Upper lobe of left lung (tissue), 6 donors: ENCODE measurements around the gene IST1. TPM values are rescaled to one million over a fixed set of nuclear protein-coding genes. Genes with fewer than 3 reads are reported as not detected.
"Not testable (repeated sequence)": the region's sequence is repeated elsewhere in the genome, so short reads cannot be mapped to it uniquely, and the experiment has no call there.

ENCODE experiments used
- ATAC-seq, 2 donors: fragments of 200-7000 bp; cut with Tn5 transposase; one replicate each; pipeline ENCODE4 v1.9.1; 2022; ENCODE audit warnings: mild to moderate bottlenecking in 2 of 2, moderate library complexity in 2 of 2; ENCODE audit not compliant: low FRiP score in 2 of 2
- DNase-seq, 2 donors: peaks; one replicate each; pipeline ENCODE4 v3.0.0-alpha.2; 2019 to 2020
- H3K27ac ChIP-seq, 4 donors: fragments of 200-600 bp; sonication (generic); one replicate each; pipeline ENCODE4 v1.5.1; 2016 to 2019
- H3K27me3 ChIP-seq, 4 donors: fragments of 200-600 bp; sonication (generic); one replicate each; pipeline ENCODE4 v1.5.1; 2017 to 2019
- H3K36me3 ChIP-seq, 4 donors: fragments of 200-600 bp; sonication (generic); one replicate each; pipeline ENCODE4 v1.5.1; 2016 to 2019
- H3K4me1 ChIP-seq, 4 donors: fragments of 200-600 bp; sonication (generic); one replicate each; pipeline ENCODE4 v1.5.1; 2018 to 2019
- H3K4me3 ChIP-seq, 4 donors: fragments of 200-600 bp; sonication (generic); one replicate each; pipeline ENCODE4 v1.5.1; 2017 to 2019; ENCODE audit warnings: mild to moderate bottlenecking in 2 of 4, moderate library complexity in 1 of 4
- H3K9me3 ChIP-seq, 4 donors: fragments of 200-600 bp; sonication (generic); one replicate each; pipeline ENCODE4 v1.5.1; 2018 to 2019
- EP300 ChIP-seq, 4 donors: sonication (generic); formaldehyde crosslinking; IDR thresholded peaks; one replicate each; pipeline ENCODE4 v1.5.1; 2017; ENCODE audit warnings: antibody characterized with exemption in 4 of 4, control low read depth in 2 of 4
- POLR2A ChIP-seq, 4 donors: fragments of 450-650 bp; IDR thresholded peaks; one replicate each; pipeline ENCODE4 v1.5.1; 2016 to 2017; ENCODE audit warnings: antibody characterized with exemption in 4 of 4, mild to moderate bottlenecking in 2 of 4
- POLR2AphosphoS5 ChIP-seq, 2 donors: sonication (generic); formaldehyde crosslinking; IDR thresholded peaks; one replicate each; pipeline ENCODE4 v1.5.1; 2017; ENCODE audit warnings: antibody characterized with exemption in 2 of 2
- WGBS, 2 donors: methylation state at CpG; one replicate each; pipeline ENCODE4 v1.1.5; 2017 to 2018; 5-methylcytosine and 5-hydroxymethylcytosine counted together
- total RNA-seq, 6 donors: library from RNA; depleted of rRNA in 4 of 6; stranded (reverse); fragments of >200 nt in 4 of 6; gene quantifications; one replicate each; pipeline versions ENCODE4 v1.1.0 to v1.2.1, GENCODE V29; 2016 to 2021
- TF ChIP-seq, protein P1 (sequence below), 6 experiments: fragments of 450-650 bp in 4 of 6; fragments of 200-600 bp in 2 of 6; sonication (generic) in 2 of 6; IDR thresholded peaks; one replicate each; pipeline ENCODE4 v1.5.1; 2016 to 2019; ENCODE audit warnings: antibody characterized with exemption in 6 of 6
- donor health status: DM: no; HTN: no; CAD: no; lungs with moderate emphysema.
- donor health status: DM: no; HTN: yes; CAD: no; lungs with severe emphysema.

Gene IST1
- total RNA-seq, 6 donors from 2014 or later = 164 to 224 (median 176) TPM

DNA sequence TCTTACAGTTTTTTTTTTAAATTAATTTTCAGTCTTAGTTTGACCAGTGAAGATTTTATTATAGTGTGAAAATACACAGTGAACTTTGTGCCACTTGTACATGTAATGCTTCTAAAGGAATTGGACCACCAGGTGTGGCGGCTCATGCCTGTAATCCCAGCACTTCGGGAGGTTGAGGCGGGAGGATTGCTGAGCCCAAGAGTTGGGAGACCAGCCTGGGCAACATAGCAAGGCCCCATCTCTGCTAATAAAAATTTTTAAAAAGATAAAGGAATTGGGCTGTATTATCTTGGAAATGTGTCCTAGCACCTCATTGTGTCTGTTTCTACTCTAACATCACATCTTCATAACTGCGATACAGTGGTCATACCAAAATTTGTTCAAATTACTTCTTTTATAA, 3.8 kb downstream of the IST1 start:
- 93 to 96% methylated on average over 4 of the region's 4 CpGs for WGBS, 2 donors

DNA sequence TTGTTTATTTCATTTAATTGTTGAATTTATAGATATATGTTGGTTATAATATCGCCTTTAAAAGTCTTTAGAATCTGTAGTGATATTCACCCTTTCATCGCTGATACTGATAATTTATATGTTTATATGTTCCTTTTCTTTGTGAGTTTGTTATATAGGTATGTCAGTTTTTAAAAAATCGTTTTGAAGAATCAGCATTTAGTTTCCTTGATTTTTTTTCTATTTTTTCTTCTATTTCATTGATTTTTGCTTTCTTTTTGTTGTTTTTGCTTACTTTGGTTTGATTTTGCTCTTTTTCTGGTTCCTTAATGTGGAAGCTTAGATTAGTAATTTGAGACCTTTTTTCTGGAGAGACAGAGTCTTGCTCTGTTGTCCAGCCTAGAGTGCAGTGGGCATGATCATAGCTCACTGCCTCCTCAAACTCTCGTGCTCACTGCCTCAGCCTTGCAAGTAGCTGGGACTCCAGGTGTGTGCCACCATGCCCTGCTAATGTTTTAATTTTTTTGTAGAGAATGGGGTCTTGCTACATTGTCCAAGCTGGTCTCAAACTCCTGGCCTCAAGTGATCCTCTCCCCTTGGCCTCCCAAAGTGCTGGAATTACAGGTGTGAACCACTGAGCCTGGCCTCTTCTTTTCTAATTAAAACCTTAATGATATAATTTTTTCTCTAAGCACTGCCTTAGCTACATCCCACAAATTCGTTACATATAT, 7.5 kb downstream of the IST1 start:
- Histone ChIP-seq H3K27ac (no peak overlapping the region), H3K36me3 (no peaks in the 10 kb centered on the region), H3K9me3 (no peaks in the 10 kb centered on the region), H3K4me3 (no peak overlapping the region), H3K4me1 (peaks cover 24 to 62% (median 47%) of the 10 kb centered on the region in 4 donors), H3K27me3 (no peaks in the 10 kb centered on the region)
- DNase-seq (no peak), ATAC-seq (no peak)
- TF ChIP-seq, protein P1, sequence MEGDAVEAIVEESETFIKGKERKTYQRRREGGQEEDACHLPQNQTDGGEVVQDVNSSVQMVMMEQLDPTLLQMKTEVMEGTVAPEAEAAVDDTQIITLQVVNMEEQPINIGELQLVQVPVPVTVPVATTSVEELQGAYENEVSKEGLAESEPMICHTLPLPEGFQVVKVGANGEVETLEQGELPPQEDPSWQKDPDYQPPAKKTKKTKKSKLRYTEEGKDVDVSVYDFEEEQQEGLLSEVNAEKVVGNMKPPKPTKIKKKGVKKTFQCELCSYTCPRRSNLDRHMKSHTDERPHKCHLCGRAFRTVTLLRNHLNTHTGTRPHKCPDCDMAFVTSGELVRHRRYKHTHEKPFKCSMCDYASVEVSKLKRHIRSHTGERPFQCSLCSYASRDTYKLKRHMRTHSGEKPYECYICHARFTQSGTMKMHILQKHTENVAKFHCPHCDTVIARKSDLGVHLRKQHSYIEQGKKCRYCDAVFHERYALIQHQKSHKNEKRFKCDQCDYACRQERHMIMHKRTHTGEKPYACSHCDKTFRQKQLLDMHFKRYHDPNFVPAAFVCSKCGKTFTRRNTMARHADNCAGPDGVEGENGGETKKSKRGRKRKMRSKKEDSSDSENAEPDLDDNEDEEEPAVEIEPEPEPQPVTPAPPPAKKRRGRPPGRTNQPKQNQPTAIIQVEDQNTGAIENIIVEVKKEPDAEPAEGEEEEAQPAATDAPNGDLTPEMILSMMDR (IDR thresholded peaks at IDR 0.05) = no peak
- TF ChIP-seq POLR2AphosphoS5 (IDR thresholded peaks at IDR 0.05) = no peak
- 90% methylated on average over 5 of the region's 5 CpGs for WGBS, 2 donors

More for the DNA sequence above, 3.8 kb downstream of the IST1 start:
- TF ChIP-seq, protein P1 (IDR thresholded peaks at IDR 0.05) = no peak
- TF ChIP-seq POLR2A (IDR thresholded peaks at IDR 0.05) = no peak
- TF ChIP-seq EP300 (IDR thresholded peaks at IDR 0.05) = no peak
- TF ChIP-seq POLR2AphosphoS5 (IDR thresholded peaks at IDR 0.05) = no peak
- H3K4me1 ChIP-seq = peaks cover 39 to 64% (median 51%) of the 10 kb centered on the region in 4 donors
- no peak overlapping the region for H3K27ac ChIP-seq
- DNase-seq = no peak
- no peak for ATAC-seq
- H3K9me3 ChIP-seq = no peaks in the 10 kb centered on the region
- no peaks in the 10 kb centered on the region for H3K27me3 ChIP-seq
- H3K4me3 ChIP-seq = no peak overlapping the region
- H3K36me3 ChIP-seq = no peaks in the 10 kb centered on the region

DNA sequence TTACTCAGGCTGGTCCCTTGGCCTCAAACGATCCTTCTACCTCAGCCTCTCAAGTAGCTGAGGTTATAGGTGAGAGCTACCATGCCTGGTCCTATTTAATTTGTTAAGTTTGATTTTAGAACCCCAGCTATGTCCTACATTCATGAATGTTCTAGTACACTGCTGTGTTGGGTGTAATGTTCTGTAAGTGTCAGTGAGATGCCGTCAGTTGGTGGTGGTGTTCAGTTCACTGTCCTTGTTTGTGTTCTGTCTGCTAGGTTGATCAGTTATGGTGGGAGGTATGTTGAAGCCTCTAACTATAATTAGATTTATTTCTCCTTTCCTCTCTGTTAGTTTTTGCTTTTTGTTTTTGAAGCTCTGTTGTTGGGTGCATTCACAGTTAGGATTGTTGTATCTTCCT, 8.3 kb downstream of the IST1 start:
- Histone ChIP-seq H3K27ac (no peak overlapping the region), H3K27me3 (no peaks in the 10 kb centered on the region), H3K4me1 (peaks cover 16 to 57% (median 42%) of the 10 kb centered on the region in 4 donors), H3K4me3 (no peak overlapping the region), H3K9me3 (no peaks in the 10 kb centered on the region), H3K36me3 (no peaks in the 10 kb centered on the region)
- ATAC-seq (peak in 1 of 2 donors; percentile 34), DNase-seq (no peak)
- TF ChIP-seq, protein P1 (IDR thresholded peaks at IDR 0.05) = no peak
- no peak for TF ChIP-seq POLR2AphosphoS5 (IDR thresholded peaks at IDR 0.05)
- WGBS, 2 donors = 79 to 89% methylated on average over 2 of the region's 2 CpGs

DNA sequence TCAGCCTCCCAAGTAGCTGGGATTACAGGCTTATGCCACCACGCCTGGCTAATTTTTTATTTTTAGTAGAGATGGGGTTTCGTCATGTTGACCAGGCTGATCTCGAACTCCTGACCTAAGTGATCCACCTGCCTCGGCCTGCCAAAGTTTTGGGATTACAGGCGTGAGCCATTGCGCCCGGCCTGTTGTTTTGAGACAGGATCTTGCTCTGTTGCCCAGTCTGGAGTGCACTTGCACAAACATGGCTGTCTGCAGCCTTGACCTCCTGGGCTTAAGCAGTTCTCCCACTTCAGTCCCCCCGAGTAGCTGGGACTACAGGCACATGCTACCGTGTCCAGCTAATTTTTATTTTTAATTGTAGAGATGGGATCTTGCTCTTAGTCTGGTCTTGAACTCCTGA, 8.9 kb downstream of the IST1 start:
- peaks cover 12 to 51% (median 39%) of the 10 kb centered on the region in 4 donors for H3K4me1 ChIP-seq
- 85 to 93% methylated on average over 9 of the region's 9 CpGs for WGBS, 2 donors

DNA sequence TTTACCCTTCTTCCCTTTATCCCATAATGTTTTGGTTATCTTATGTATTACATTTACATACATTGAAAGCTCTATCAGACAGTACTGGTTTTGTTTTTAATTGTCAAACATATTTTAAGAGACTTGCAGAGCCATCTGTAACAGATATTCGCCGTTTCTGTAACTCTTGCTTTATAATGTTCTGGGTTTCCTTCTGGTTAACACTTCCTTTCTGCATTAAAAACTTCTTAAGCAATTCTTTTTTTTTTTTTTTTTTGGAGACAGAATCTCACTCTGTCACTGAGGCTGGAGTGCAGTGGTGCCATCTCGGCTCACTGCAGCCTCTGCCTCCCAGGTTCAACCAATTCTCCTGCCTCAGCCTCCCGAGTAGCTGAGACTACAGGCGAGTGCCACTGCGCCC, 10.4 kb downstream of the IST1 start:
- 60 to 67% methylated on average over 6 of the region's 6 CpGs for WGBS, 2 donors
- H3K9me3 ChIP-seq, H3K27me3 ChIP-seq, DNase-seq, H3K27ac ChIP-seq, H3K4me3 ChIP-seq, H3K36me3 ChIP-seq, ATAC-seq: not testable (repeated sequence)
- H3K4me1 ChIP-seq = peaks cover 4 to 52% (median 27%) of the 10 kb centered on the region in 4 donors

More for the DNA sequence above, 8.9 kb downstream of the IST1 start:
- Histone ChIP-seq H3K27me3 (no peaks in the 10 kb centered on the region), H3K36me3 (peaks cover 0 to 4% (median 0%) of the 10 kb centered on the region in 4 donors), H3K9me3 (no peaks in the 10 kb centered on the region), H3K27ac (no peak overlapping the region), H3K4me3 (no peak overlapping the region)
- TF ChIP-seq, protein P1 (IDR thresholded peaks at IDR 0.05) = no peak
- no peak for TF ChIP-seq POLR2AphosphoS5 (IDR thresholded peaks at IDR 0.05)
- no peak for TF ChIP-seq POLR2A (IDR thresholded peaks at IDR 0.05)
- TF ChIP-seq EP300 (IDR thresholded peaks at IDR 0.05) = no peak
- DNase-seq = no peak
- ATAC-seq = no peak
